Osteocyte (in vitro differentiated cells): ENCODE results near the gene PHACTR2. TPM values are rescaled to one million over a fixed set of nuclear protein-coding genes. Genes with fewer than 3 reads are reported as not detected.
"Not testable (repeated sequence)": the region's sequence is repeated elsewhere in the genome, so short reads cannot be mapped to it uniquely, and the experiment has no call there.

ENCODE experiments used
- DNase-seq: peaks from one replicate; pipeline ENCODE4 v3.0.0; 2021; ENCODE audit warnings: mixed read lengths; ENCODE audit not compliant: unreplicated experiment; ENCODE audit errors: extremely low spot score
- H3K27ac Mint-ChIP-seq: one replicate; pipeline ENCODE4 v1.8.0; 2021; ENCODE audit warnings: mild to moderate bottlenecking, mixed read lengths; ENCODE audit not compliant: unreplicated experiment
- H3K27me3 Mint-ChIP-seq: one replicate; pipeline ENCODE4 v1.8.0; 2021; ENCODE audit warnings: mixed read lengths; ENCODE audit not compliant: unreplicated experiment
- H3K36me3 Mint-ChIP-seq: one replicate; pipeline ENCODE4 v1.8.0; 2021; ENCODE audit warnings: mixed read lengths; ENCODE audit not compliant: unreplicated experiment
- H3K4me1 Mint-ChIP-seq: one replicate; pipeline ENCODE4 v1.8.0; 2021; ENCODE audit warnings: mixed read lengths; ENCODE audit not compliant: unreplicated experiment
- H3K4me3 Mint-ChIP-seq: one replicate; pipeline ENCODE4 v1.8.0; 2021; ENCODE audit warnings: mild to moderate bottlenecking, moderate library complexity, mixed read lengths; ENCODE audit not compliant: unreplicated experiment
- H3K9me3 Mint-ChIP-seq: one replicate; pipeline ENCODE4 v1.8.0; 2021; ENCODE audit warnings: mixed read lengths; ENCODE audit not compliant: unreplicated experiment
- total RNA-seq: library from RNA; stranded (reverse); gene quantifications from 2 replicates; pipeline ENCODE4 v1.2.1, GENCODE V29; 2021
- TF ChIP-seq, protein P1 (sequence below): fragments of 200-600 bp; sonication (generic); IDR thresholded peaks from 2 replicates; pipeline ENCODE4 v1.5.0; 2021; ENCODE audit warnings: antibody characterized with exemption, mild to moderate bottlenecking, moderate library complexity

The PHACTR2 gene
- total RNA-seq, 1 donor from 2014 or later = 312 TPM

DNA sequence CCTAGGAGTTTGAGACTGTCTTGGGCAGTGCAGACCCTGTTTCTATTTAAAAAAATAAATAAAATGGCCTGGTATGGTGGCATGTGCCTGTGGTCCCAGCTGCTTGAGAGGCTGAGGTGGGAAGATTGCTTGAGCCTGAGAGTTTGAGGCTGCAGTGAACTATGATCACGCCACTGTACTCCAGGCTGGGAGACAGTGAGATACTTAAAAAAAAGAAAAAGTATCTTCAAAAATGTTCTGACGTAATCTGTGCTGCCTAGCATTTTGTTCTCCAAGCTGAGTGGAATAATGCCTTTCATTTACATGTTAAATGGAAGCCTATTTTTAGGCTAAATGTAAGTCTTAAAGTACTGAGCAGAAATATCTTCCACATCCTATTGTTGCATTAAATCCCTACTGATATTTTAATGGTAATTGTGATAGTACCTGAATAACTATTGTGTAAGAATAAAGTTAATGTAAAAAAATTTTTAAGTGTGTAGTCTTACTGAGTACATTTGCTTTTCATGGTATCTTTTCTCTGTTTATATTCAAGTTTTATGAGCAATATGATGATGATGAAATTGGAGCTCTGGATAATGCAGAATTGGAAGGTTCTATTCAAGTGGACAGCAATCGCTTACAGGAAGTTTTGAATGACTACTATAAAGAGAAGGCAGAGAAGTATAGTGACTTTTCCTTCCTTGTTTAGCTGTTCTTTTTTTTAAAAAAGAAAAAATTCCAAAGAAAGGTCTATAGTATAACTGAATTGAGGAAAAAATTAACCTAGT is 182.3 kb downstream of the PHACTR2 start:
- Mint-ChIP-seq H3K27ac (peak overlapping the region; percentile 1), H3K4me3 (no peak overlapping the region), H3K4me1 (no peaks in the 10 kb centered on the region), H3K9me3 (peaks cover 15% of the 10 kb centered on the region), H3K36me3 (peaks cover 86% of the 10 kb centered on the region), H3K27me3 (no peaks in the 10 kb centered on the region)
- DNase-seq = no peak
- TF ChIP-seq, protein P1, sequence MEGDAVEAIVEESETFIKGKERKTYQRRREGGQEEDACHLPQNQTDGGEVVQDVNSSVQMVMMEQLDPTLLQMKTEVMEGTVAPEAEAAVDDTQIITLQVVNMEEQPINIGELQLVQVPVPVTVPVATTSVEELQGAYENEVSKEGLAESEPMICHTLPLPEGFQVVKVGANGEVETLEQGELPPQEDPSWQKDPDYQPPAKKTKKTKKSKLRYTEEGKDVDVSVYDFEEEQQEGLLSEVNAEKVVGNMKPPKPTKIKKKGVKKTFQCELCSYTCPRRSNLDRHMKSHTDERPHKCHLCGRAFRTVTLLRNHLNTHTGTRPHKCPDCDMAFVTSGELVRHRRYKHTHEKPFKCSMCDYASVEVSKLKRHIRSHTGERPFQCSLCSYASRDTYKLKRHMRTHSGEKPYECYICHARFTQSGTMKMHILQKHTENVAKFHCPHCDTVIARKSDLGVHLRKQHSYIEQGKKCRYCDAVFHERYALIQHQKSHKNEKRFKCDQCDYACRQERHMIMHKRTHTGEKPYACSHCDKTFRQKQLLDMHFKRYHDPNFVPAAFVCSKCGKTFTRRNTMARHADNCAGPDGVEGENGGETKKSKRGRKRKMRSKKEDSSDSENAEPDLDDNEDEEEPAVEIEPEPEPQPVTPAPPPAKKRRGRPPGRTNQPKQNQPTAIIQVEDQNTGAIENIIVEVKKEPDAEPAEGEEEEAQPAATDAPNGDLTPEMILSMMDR = no peak

DNA sequence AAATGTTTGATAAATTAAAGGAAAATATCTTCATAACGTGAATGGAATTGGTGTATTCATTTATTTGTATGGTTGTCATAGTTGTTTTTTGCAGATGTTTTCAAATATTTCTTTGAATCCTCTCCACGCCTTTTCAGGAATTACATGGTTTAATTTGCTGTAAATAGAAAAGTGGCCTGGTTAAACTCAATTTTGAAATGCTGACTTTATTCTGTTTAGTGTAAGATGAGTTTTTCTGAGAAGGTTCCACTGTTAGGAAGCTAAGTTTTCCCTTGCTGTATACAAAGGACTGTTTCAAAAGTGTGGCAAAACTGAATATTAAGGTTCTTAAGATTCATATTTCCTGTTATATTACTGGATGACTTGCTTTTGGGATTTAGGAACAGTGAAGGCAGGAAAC is 186.0 kb downstream of the PHACTR2 start:
- Mint-ChIP-seq H3K4me1 (no peaks in the 10 kb centered on the region), H3K27ac (no peak overlapping the region), H3K27me3 (no peaks in the 10 kb centered on the region), H3K4me3 (no peak overlapping the region), H3K36me3 (peaks cover 68% of the 10 kb centered on the region), H3K9me3 (peaks cover 15% of the 10 kb centered on the region)
- no peak for DNase-seq
- TF ChIP-seq, protein P1 = no peak

DNA sequence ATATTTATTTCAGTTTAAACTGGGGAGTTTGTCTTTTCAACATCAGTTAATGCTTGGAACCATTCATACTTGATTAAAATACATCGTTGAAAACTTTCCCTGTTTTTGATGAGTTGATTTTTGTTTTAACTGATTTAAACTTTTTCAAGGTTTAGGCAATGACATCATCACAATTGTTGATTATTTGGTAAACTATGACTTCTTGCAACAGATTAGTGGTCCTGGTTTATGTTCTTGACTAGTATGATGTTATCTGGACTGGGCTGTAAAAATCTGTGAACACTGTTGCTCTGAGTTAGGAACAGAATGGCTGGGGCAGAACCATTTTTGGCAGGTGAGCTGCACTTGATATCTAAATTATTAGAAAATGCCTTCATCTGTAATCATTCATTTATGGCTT is 186.5 kb downstream of the PHACTR2 start, which contains the start of gene ZC2HC1B:
Gene ZC2HC1B, plus strand, starts transcription at position 241 of the 400 bp plus-strand sequence. Its CDS starts 66 bp downstream, at position 307.
- Mint-ChIP-seq H3K4me1 (no peaks in the 10 kb centered on the region), H3K27me3 (no peaks in the 10 kb centered on the region), H3K27ac (no peak within 1 kb of the TSS), H3K36me3 (peaks cover 65% of the 10 kb centered on the region), H3K9me3 (peaks cover 15% of the 10 kb centered on the region), H3K4me3 (no peak within 1 kb of the TSS)
- TF ChIP-seq, protein P1 = no peak
- DNase-seq = no peak

DNA sequence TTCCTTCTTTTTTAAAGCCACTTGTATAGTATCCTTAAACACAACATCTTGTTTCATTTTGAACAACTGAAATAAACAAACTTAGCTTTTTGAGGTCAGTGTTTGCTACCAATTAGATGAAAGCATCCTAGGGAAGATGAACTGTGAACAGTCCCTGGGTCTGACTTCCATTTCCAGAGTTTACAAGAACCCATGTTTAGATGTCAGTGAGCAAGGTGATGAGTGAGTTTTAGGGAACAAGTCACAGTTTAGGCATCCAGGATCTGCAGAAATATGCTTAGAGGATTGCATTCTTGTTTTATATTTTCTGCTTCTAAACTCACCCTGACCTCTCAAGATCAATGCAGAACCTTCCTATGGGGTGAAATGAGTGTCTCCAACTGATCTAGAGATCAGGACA is 189.5 kb downstream of the PHACTR2 start:
- no peak overlapping the region for H3K4me3 Mint-ChIP-seq
- DNase-seq = no peak
- peaks cover 22% of the 10 kb centered on the region for H3K9me3 Mint-ChIP-seq
- H3K4me1 Mint-ChIP-seq = peaks cover 2% of the 10 kb centered on the region
- no peaks in the 10 kb centered on the region for H3K27me3 Mint-ChIP-seq
- H3K27ac Mint-ChIP-seq = no peak overlapping the region
- H3K36me3 Mint-ChIP-seq = peaks cover 44% of the 10 kb centered on the region
- TF ChIP-seq, protein P1 = no peak

DNA sequence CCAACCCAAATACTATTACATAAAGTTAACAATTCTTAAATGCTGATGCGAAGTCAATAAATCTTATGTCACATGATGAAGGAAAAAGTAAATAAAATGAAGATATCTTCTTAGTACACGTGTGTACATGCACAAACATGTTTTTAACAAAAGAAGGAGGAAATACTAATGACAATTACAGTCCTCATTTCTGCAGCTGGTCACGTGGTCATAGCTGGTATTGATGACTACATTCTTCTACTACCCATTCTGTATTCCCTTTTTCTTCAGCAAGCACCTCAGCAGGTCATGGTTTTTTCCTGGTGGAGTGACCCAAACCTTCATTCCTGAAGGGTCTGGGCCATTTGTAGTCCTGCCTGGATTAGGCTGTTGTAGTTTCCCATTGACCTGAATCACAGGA is 191.0 kb downstream of the PHACTR2 start:
- peaks cover 35% of the 10 kb centered on the region for H3K36me3 Mint-ChIP-seq
- H3K4me1 Mint-ChIP-seq, H3K27ac Mint-ChIP-seq, H3K4me3 Mint-ChIP-seq, DNase-seq, H3K27me3 Mint-ChIP-seq: not testable (repeated sequence)
- peaks cover 22% of the 10 kb centered on the region for H3K9me3 Mint-ChIP-seq

DNA sequence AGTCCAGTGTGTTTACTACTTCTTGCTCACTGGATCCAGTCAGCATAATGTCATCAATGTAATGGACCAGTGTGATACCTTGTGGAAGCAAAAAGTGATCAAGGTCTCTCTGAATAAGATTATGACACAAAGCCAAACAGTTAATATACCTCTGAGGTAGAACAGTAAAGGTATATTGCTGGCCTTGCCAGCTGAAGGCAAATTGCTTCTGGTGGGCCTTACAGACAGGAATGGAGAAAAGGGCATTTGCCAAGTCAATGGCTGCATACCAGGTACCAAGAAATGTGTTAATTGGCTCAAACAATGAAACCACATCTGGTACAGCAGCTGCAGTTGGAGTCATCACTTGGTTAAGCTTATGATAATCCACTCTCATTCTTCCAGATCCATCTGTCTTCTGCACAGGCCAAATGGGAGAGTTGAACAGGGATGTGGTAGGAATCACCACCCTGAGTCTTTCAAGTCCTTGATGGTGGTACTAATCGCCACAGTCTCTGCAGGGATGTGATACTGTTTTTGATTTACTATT is 193.5 kb downstream of the PHACTR2 start:
- DNase-seq, H3K4me1 Mint-ChIP-seq, H3K27ac Mint-ChIP-seq, H3K4me3 Mint-ChIP-seq, H3K27me3 Mint-ChIP-seq: not testable (repeated sequence)
- H3K9me3 Mint-ChIP-seq = peaks cover 41% of the 10 kb centered on the region
- peaks cover 21% of the 10 kb centered on the region for H3K36me3 Mint-ChIP-seq
